Right lobe of liver (tissue), 4 donors: ENCODE results near the gene COL5A1.

ENCODE experiments used
- POLR2A ChIP-seq: fragments of 450-650 bp; IDR thresholded peaks from one replicate; pipeline ENCODE4 v1.6.1; 2017; ENCODE audit warnings: antibody characterized with exemption, mild to moderate bottlenecking
- TF ChIP-seq, protein P1 (sequence below), 4 donors: fragments of 200-600 bp in 3 of 4; fragments of 450-650 bp in 1 of 4; IDR thresholded peaks; one replicate each; pipeline versions ENCODE4 v1.5.1 to v1.8.0; 2016 to 2022; ENCODE audit warnings: antibody characterized with exemption in 4 of 4, mild to moderate bottlenecking in 2 of 4
- donor health status: DM: no; HTN: no; CAD: no.
- donor health status: DM: no; HTN: no; CAD: no.
- donor health status: DM: no; HTN: yes; CAD: no.

DNA sequence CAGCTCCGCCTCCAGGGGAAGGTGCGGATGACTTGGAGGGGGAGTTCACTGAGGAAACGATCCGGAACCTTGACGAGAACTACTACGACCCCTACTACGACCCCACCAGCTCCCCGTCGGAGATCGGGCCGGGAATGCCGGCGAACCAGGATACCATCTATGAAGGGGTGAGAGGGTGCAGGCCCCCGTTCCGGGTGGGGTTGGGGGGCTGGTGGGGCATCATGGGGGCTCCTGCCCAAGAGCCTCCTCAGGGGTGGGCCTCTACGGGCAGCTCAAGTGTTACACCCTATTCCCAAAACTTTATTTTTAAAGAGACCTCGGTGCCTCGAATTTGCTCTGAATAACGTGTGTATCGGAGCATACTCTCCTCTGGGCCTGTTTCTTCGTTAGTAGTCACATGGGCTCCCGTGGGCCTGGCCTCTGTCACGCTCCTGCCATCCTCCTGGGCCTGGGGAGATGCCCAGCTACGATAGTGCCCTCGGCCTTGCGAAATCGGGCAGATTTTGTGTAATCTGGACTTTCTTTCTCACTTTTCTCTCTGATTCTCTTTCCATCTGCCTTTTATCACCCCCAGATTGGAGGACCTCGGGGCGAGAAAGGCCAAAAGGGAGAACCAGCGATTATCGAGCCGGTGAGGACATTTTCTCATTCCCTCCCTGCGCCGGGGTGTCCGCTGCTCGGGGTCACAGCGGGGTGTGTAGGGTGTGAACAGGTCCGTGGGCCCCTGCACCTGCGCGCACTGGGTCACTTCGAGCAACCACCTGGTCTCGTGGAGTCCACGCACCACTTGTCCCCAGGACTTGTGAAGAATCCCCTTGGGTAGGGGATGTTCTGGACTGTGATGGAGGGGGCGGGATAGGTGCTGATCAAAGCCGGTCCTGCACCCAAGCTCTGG, 90.1 kb downstream of the COL5A1 start:
- TF ChIP-seq, protein P1, sequence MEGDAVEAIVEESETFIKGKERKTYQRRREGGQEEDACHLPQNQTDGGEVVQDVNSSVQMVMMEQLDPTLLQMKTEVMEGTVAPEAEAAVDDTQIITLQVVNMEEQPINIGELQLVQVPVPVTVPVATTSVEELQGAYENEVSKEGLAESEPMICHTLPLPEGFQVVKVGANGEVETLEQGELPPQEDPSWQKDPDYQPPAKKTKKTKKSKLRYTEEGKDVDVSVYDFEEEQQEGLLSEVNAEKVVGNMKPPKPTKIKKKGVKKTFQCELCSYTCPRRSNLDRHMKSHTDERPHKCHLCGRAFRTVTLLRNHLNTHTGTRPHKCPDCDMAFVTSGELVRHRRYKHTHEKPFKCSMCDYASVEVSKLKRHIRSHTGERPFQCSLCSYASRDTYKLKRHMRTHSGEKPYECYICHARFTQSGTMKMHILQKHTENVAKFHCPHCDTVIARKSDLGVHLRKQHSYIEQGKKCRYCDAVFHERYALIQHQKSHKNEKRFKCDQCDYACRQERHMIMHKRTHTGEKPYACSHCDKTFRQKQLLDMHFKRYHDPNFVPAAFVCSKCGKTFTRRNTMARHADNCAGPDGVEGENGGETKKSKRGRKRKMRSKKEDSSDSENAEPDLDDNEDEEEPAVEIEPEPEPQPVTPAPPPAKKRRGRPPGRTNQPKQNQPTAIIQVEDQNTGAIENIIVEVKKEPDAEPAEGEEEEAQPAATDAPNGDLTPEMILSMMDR (IDR thresholded peaks at IDR 0.05): no peak
- no peak for TF ChIP-seq POLR2A
